ENCODE measurements around the gene PCDHGC4.

GRCh38 chr5:141508440-141508797 is 23.6 kb downstream of the PCDHGC4 start:
- TF ChIP-seq POLR2AphosphoS5 (IDR thresholded peaks at IDR 0.05) (no peak), CTCF (IDR thresholded peaks at IDR 0.05) (no peak), POLR2A (IDR thresholded peaks at IDR 0.05) (no peak), EP300 (IDR thresholded peaks at IDR 0.05; ENCODE audit: low read depth) (no peak)

All from transverse colon (tissue), 4 donors.